ENCODE data around the gene OR4D2. TPM values are rescaled to one million over a fixed set of nuclear protein-coding genes. Genes with fewer than 3 reads are reported as not detected.

Gene OR4D2
- total RNA-seq, 1 donor from 2014 or later = not detected

- no peak for TF ChIP-seq CTCF (IDR thresholded peaks at IDR 0.05; ENCODE audit: unreplicated experiment)
- no peaks in the 10 kb centered on the region for H3K9me3 Mint-ChIP-seq (ENCODE audit: unreplicated experiment)
- H3K4me3 Mint-ChIP-seq (ENCODE audit: unreplicated experiment) = peak overlapping the region; percentile 87
- peak; percentile 43 for DNase-seq (ENCODE audit: low spot score)
- peaks cover 17% of the 10 kb centered on the region for H3K4me1 Mint-ChIP-seq (ENCODE audit: unreplicated experiment)
- H3K27ac Mint-ChIP-seq (ENCODE audit: unreplicated experiment) = peak overlapping the region; percentile 80
- H3K27me3 Mint-ChIP-seq (ENCODE audit: unreplicated experiment) = peaks cover 4% of the 10 kb centered on the region
- no peaks in the 10 kb centered on the region for H3K36me3 Mint-ChIP-seq (ENCODE audit: low read depth, unreplicated experiment)
These were observed 9.7 kb upstream of the OR4D2 start for GRCh38 chr17:58156839-58157803.

DNA sequence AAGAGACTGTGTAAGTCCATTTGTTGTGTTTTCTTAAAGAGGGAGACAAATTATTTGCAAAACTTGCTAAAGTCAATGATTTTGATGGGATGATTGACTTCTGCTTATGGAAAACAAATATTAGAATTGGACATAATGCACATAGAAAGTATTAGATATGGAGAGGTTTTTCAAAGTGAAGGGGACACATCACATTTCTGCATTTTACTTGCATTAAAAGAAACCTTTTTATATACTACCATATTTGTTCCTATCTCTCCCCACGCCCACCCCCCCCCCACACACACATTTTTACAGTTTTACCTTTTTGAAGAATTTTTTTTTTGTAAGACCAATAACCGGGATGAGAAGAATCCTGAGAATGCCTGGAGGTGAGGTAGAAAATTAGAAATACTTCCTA lies 8.6 kb upstream of the OR4D2 start:
- Mint-ChIP-seq H3K9me3 (ENCODE audit: unreplicated experiment) (no peaks in the 10 kb centered on the region), H3K4me1 (ENCODE audit: unreplicated experiment) (peaks cover 8% of the 10 kb centered on the region), H3K4me3 (ENCODE audit: unreplicated experiment) (no peak overlapping the region), H3K27me3 (ENCODE audit: unreplicated experiment) (peaks cover 4% of the 10 kb centered on the region), H3K36me3 (ENCODE audit: low read depth, unreplicated experiment) (no peaks in the 10 kb centered on the region), H3K27ac (ENCODE audit: unreplicated experiment) (no peak overlapping the region)
- DNase-seq (ENCODE audit: low spot score) = no peak
- TF ChIP-seq CTCF (IDR thresholded peaks at IDR 0.05; ENCODE audit: unreplicated experiment) = no peak

DNA sequence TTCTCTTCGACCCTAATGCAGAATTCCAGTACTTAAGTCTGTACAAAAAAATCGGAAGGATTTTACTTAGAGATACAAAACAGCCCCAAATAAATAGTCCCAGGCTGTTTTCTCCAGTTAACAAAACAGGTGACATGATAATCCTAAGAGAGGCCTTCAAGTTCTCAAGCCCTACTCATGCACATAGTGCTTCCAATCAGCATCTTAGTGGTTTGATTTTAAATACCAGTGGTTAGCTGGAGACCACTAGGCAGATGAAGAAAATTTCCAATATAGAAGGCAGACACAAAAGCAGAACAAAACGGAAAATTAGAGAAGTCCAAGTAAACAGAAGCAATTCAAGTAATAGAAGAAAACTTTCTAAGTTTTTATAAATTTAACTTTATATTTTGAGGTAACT lies 5.2 kb upstream of the OR4D2 start:
- H3K27me3 Mint-ChIP-seq (ENCODE audit: unreplicated experiment) = peaks cover 4% of the 10 kb centered on the region
- H3K4me3 Mint-ChIP-seq (ENCODE audit: unreplicated experiment) = no peak overlapping the region
- H3K36me3 Mint-ChIP-seq (ENCODE audit: low read depth, unreplicated experiment) = no peaks in the 10 kb centered on the region
- H3K4me1 Mint-ChIP-seq (ENCODE audit: unreplicated experiment) = peaks cover 6% of the 10 kb centered on the region
- H3K9me3 Mint-ChIP-seq (ENCODE audit: unreplicated experiment) = no peaks in the 10 kb centered on the region
- TF ChIP-seq CTCF (IDR thresholded peaks at IDR 0.05; ENCODE audit: unreplicated experiment) = no peak
- no peak overlapping the region for H3K27ac Mint-ChIP-seq (ENCODE audit: unreplicated experiment)
- DNase-seq (ENCODE audit: low spot score) = no peak

GRCh38 chr17:58165981-58166380 lies 801 bp upstream of the OR4D2 start:
- Mint-ChIP-seq H3K9me3 (ENCODE audit: unreplicated experiment) (no peaks in the 10 kb centered on the region), H3K27me3 (ENCODE audit: unreplicated experiment) (peaks cover 5% of the 10 kb centered on the region), H3K27ac (ENCODE audit: unreplicated experiment) (no peak overlapping the region), H3K36me3 (ENCODE audit: low read depth, unreplicated experiment) (no peaks in the 10 kb centered on the region), H3K4me3 (ENCODE audit: unreplicated experiment) (no peak overlapping the region), H3K4me1 (ENCODE audit: unreplicated experiment) (peaks cover 13% of the 10 kb centered on the region)
- DNase-seq (ENCODE audit: low spot score) = no peak
- no peak for TF ChIP-seq CTCF (IDR thresholded peaks at IDR 0.05; ENCODE audit: unreplicated experiment)

DNA sequence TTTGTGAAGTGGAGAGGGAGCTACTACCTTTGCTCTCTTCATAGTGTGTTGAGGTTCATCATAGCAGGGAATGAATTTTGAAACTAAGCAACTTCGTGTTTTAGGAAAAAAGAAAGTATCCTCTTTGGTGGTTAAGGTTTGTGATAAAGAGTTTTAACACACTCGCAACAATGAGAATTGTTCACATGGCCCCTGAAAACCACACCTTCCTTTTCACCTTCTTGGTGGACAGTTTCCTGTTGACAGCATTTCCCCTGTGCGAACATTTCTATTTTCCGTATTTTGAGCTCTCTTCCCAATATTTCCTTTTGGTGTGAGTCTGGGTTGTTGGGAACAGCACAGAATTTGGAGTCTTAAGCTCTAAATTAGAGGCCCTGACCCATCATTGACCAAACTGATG lies 3.8 kb downstream of the OR4D2 start:
- Mint-ChIP-seq H3K27me3 (ENCODE audit: unreplicated experiment) (peaks cover 5% of the 10 kb centered on the region), H3K4me1 (ENCODE audit: unreplicated experiment) (peaks cover 13% of the 10 kb centered on the region), H3K9me3 (ENCODE audit: unreplicated experiment) (no peaks in the 10 kb centered on the region), H3K27ac (ENCODE audit: unreplicated experiment) (no peak overlapping the region), H3K36me3 (ENCODE audit: low read depth, unreplicated experiment) (no peaks in the 10 kb centered on the region), H3K4me3 (ENCODE audit: unreplicated experiment) (no peak overlapping the region)
- TF ChIP-seq CTCF (IDR thresholded peaks at IDR 0.05; ENCODE audit: unreplicated experiment) = no peak
- DNase-seq (ENCODE audit: low spot score) = no peak

Measured in endothelial cell (in vitro differentiated cells).